Measurements from ENCODE around the gene KRTAP27-1.

GRCh38 chr21:30329203-30329875 lies 8.2 kb downstream of the KRTAP27-1 start:
- no peak for TF ChIP-seq CTCF (conservative IDR thresholded peaks at IDR 0.05 in 1 of 2, IDR thresholded peaks at IDR 0.05 in 1 of 2; ENCODE audit: low read depth in 1 of 2, low read length in 2 of 2)
- TF ChIP-seq EZH2 (IDR thresholded peaks at IDR 0.05; ENCODE audit: low read length, missing control alignments) = no peak
